ENCODE results near the gene CFAP97D2.

Gene CFAP97D2

DNA sequence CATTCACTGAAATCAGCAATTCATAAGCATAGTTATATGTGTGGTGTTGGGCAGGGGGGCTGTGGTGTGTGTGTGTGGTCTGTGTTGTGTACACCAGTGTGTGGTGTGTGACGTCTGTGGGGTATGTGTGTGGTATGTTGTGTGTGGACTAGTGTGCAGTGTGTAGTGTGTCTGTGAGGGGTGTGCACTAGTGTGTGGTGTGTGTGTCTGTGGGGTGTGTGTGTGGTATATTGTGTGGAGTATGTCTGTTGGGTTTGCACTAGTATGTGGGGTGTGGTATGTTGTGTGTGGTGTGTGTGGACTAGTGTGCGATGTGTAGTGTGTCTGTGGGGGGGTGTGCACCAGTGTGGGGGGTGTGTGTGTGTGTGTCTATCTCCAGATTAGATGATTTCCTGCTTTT lies 48.5 kb downstream of the CFAP97D2 start:
- no peak for TF ChIP-seq Cebpa-rat (IDR thresholded peaks at IDR 0.05)
- Histone ChIP-seq H4K20me1 (no peaks in the 10 kb centered on the region), H3K4me1 (peaks cover 30% of the 10 kb centered on the region), H3K27ac (no peak overlapping the region), H3K36me3 (no peaks in the 10 kb centered on the region), H3K27me3 (no peaks in the 10 kb centered on the region), H3K9ac (no peak overlapping the region), H3K4me2 (no peak overlapping the region), H3K9me3 (no peaks in the 10 kb centered on the region), H3K4me3 (no peak overlapping the region)

- no peaks in the 10 kb centered on the region for H4K20me1 ChIP-seq
- H3K4me1 ChIP-seq, result peaks cover 24% of the 10 kb centered on the region
- H3K9me3 ChIP-seq, result no peaks in the 10 kb centered on the region
- no peaks in the 10 kb centered on the region for H3K27me3 ChIP-seq
- H3K4me3 ChIP-seq, result no peak overlapping the region
- no peak for TF ChIP-seq Cebpa-rat (IDR thresholded peaks at IDR 0.05)
- no peak overlapping the region for H3K27ac ChIP-seq
- H3K4me2 ChIP-seq, result no peak overlapping the region
- no peaks in the 10 kb centered on the region for H3K36me3 ChIP-seq
- no peak overlapping the region for H3K9ac ChIP-seq
Measured at GRCh38 chr13:114228176-114228575, 49.1 kb downstream of the CFAP97D2 start.

DNA sequence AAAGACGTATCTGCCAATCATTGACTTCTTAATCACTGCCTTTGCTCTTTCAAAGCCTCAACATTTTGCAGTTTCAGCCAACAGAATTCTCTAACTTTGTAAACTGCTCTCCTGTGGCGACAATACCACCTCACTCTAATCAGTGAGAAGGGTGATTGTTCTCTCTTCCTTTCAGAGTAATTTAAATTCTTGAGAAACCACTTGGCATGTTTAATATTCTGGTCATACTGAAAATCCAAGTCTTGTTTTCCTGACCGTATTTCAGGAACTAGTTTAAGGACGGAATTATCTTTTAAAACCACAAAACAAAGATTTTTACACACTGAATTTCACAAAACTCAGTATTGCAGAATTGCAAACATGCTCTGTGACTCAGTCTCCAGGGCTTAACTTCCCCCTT lies 50.4 kb downstream of the CFAP97D2 start:
- no peaks in the 10 kb centered on the region for H3K27me3 ChIP-seq
- H3K9me3 ChIP-seq, result no peaks in the 10 kb centered on the region
- H3K4me3 ChIP-seq, result no peak overlapping the region
- H3K9ac ChIP-seq, result no peak overlapping the region
- H3K4me2 ChIP-seq, result no peak overlapping the region
- TF ChIP-seq Cebpa-rat (IDR thresholded peaks at IDR 0.05), result no peak
- H4K20me1 ChIP-seq, result no peaks in the 10 kb centered on the region
- H3K4me1 ChIP-seq, result peaks cover 26% of the 10 kb centered on the region
- H3K27ac ChIP-seq, result no peak overlapping the region
- H3K36me3 ChIP-seq, result no peaks in the 10 kb centered on the region

DNA sequence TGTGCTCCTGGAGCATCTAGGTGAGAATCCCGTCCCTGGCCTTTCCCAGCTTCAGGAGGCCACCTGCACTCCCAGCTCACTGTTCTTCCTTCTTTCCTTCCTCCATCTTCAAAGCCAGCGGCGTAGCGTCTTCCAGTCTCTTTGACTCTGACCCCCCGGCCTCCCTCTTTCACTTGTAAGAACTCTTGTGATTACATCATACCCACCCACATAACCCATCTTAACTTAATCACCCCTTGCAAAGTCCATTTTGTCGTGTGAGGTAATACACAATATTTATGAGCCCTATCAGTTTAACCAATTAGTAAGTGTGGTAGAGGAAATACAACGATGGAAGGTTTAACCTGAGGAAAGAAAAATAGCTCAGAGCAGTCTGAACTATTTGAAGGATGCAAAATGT lies 51.1 kb downstream of the CFAP97D2 start:
- Histone ChIP-seq H3K9ac (no peak overlapping the region), H3K36me3 (no peaks in the 10 kb centered on the region), H3K4me3 (no peak overlapping the region), H3K4me2 (no peak overlapping the region), H3K27me3 (no peaks in the 10 kb centered on the region), H3K27ac (no peak overlapping the region), H3K9me3 (no peaks in the 10 kb centered on the region), H3K4me1 (peaks cover 22% of the 10 kb centered on the region), H4K20me1 (peaks cover under 1% of the 10 kb centered on the region; the same call in 1 of the 2 replicates)
- no peak for TF ChIP-seq Cebpa-rat (IDR thresholded peaks at IDR 0.05)

DNA sequence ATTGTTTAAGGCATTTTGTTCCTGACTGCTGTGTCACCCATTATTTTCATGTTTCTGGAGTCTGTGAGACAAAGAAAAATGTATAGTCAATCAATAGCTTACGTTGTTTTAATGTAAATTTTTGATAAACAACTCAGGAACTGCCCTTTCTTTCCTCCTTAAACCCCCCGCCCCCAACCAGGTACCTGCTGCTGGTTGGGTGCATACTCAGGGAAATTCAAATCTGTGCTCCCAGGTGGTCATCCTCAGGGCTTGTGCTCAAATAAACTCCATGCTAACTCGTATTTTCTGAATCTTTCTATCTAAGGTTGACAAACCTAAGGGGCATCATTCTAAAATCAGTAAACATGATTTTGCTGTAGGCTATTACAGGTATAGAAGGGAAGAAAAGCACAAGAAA lies 51.5 kb downstream of the CFAP97D2 start:
- Histone ChIP-seq H3K9ac (no peak overlapping the region), H3K4me3 (no peak overlapping the region), H3K36me3 (no peaks in the 10 kb centered on the region), H3K4me1 (peaks cover 22% of the 10 kb centered on the region), H3K9me3 (no peaks in the 10 kb centered on the region), H3K27ac (no peak overlapping the region), H3K4me2 (no peak overlapping the region), H3K27me3 (no peaks in the 10 kb centered on the region), H4K20me1 (peaks cover 5% of the 10 kb centered on the region)
- TF ChIP-seq Cebpa-rat (IDR thresholded peaks at IDR 0.05), result no peak

GRCh38 chr13:114231886-114232285 lies 52.8 kb downstream of the CFAP97D2 start:
- Histone ChIP-seq H3K4me1 (peaks cover 21% of the 10 kb centered on the region), H3K9me3 (no peaks in the 10 kb centered on the region), H3K4me2 (no peak overlapping the region), H3K4me3 (no peak overlapping the region), H4K20me1 (peaks cover 11% of the 10 kb centered on the region), H3K36me3 (peaks cover 4% of the 10 kb centered on the region), H3K27ac (no peak overlapping the region), H3K27me3 (no peaks in the 10 kb centered on the region), H3K9ac (no peak overlapping the region)
- no peak for TF ChIP-seq Cebpa-rat (IDR thresholded peaks at IDR 0.05)

DNA sequence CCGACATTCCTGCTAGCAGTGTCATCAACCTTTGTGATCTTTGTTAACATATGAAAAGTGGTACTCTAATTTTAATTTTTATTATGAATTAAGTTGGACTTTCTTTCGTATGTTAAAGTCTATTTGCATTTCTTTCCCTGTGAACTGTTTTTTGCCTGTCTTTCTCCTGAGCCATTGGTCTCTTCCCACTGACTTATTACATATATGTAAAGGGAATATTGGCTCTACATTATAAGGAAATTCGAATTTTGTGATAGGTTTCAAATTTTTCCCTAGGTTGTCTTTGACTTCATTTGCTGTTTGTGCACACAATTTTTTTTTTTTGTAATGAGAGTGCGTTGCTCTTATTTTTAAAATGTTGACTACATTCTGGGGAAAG lies 55.2 kb downstream of the CFAP97D2 start:
- H3K9ac ChIP-seq, result no peak overlapping the region
- H4K20me1 ChIP-seq, result peaks cover 16% of the 10 kb centered on the region
- peak overlapping the region; percentile 92 for H3K27ac ChIP-seq
- H3K27me3 ChIP-seq, result no peaks in the 10 kb centered on the region
- no peak for TF ChIP-seq Cebpa-rat (IDR thresholded peaks at IDR 0.05)
- H3K9me3 ChIP-seq, result no peaks in the 10 kb centered on the region
- H3K4me3 ChIP-seq, result peak overlapping the region; percentile 83
- peaks cover 19% of the 10 kb centered on the region for H3K4me1 ChIP-seq
- peaks cover 28% of the 10 kb centered on the region for H3K36me3 ChIP-seq
- H3K4me2 ChIP-seq, result peak overlapping the region; percentile 96

GRCh38 chr13:114234645-114235421 lies 55.8 kb downstream of the CFAP97D2 start, which contains the start of gene CDC16:
TSS of gene CDC16 (plus strand) at chr13:114234897. CDS start at chr13:114235085, 188 bp downstream.
- Histone ChIP-seq H3K9ac (peak within 1 kb of the TSS; percentile 87), H3K9me3 (no peaks in the 10 kb centered on the region), H3K27ac (peak within 1 kb of the TSS; percentile 92), H3K4me1 (peaks cover 19% of the 10 kb centered on the region), H3K4me2 (peak within 1 kb of the TSS; percentile 96), H3K4me3 (peak within 1 kb of the TSS; percentile 83), H3K36me3 (peaks cover 33% of the 10 kb centered on the region), H3K27me3 (no peaks in the 10 kb centered on the region), H4K20me1 (peaks cover 16% of the 10 kb centered on the region)
- TF ChIP-seq Cebpa-rat (IDR thresholded peaks at IDR 0.05), result no peak

- Histone ChIP-seq H3K9ac (peak overlapping the region; percentile 87), H3K4me1 (peaks cover 19% of the 10 kb centered on the region), H3K4me3 (peak overlapping the region; percentile 83), H3K27me3 (no peaks in the 10 kb centered on the region), H3K9me3 (no peaks in the 10 kb centered on the region), H3K36me3 (peaks cover 42% of the 10 kb centered on the region), H3K27ac (peak overlapping the region; percentile 92; the same call in 1 of the 2 replicates), H4K20me1 (peaks cover 16% of the 10 kb centered on the region), H3K4me2 (peak overlapping the region; percentile 96)
- TF ChIP-seq Cebpa-rat (IDR thresholded peaks at IDR 0.05), result no peak
Measured at GRCh38 chr13:114235697-114236096, 56.6 kb downstream of the CFAP97D2 start.

DNA sequence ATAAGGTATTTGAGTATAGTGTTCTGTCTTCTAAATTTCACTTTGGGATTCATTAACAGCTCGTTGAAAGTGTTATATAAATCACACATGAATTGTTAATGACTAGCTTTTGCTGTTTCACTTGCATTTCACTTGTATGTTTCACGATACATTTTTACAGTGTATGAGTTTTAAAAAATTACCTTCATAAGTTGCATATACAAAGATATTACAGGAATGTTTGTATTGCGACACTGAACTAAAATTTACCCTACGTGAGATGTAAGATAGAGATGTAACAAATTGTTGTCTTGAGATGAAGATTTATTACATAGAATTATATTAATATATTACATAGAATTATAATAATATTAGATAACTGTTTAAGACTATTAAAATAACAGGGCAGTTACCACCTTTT lies 57.2 kb downstream of the CFAP97D2 start:
- Histone ChIP-seq H3K4me3 (peak overlapping the region; percentile 83), H3K4me2 (peak overlapping the region; percentile 96), H3K27me3 (no peaks in the 10 kb centered on the region), H3K9ac (peak overlapping the region; percentile 87; the same call in 1 of the 2 replicates), H3K36me3 (peaks cover 47% of the 10 kb centered on the region), H3K4me1 (peaks cover 19% of the 10 kb centered on the region), H3K27ac (no peak overlapping the region), H4K20me1 (peaks cover 16% of the 10 kb centered on the region), H3K9me3 (no peaks in the 10 kb centered on the region)
- no peak for TF ChIP-seq Cebpa-rat (IDR thresholded peaks at IDR 0.05)
